Activated CD4-positive, alpha-beta T cell treated with anti-CD3 and anti-CD28 coated beads, Interleukin-2, amount 50 U/mL, for 1 hour (primary cell): ENCODE measurements around the gene DPP9.

Experiments
- DNase-seq: peaks from one replicate; pipeline ENCODE4 v3.0.0-alpha.2; 2020

The DPP9 gene

GRCh38 chr19:4707956-4708650 lies 15.5 kb downstream of the DPP9 start:
- no peak for DNase-seq

GRCh38 chr19:4707322-4707721 lies 16.3 kb downstream of the DPP9 start:
- DNase-seq = no peak

- DNase-seq = no peak
Observed at GRCh38 chr19:4705413-4706131, 18.1 kb downstream of the DPP9 start.

GRCh38 chr19:4704317-4704673 lies 19.3 kb downstream of the DPP9 start:
- no peak for DNase-seq

GRCh38 chr19:4703671-4704316 lies 19.8 kb downstream of the DPP9 start:
- DNase-seq = no peak

- no peak for DNase-seq
Observed at GRCh38 chr19:4702764-4703163, 20.9 kb downstream of the DPP9 start.

- DNase-seq = no peak
Observed at GRCh38 chr19:4701557-4701956, 22.1 kb downstream of the DPP9 start.

- no peak for DNase-seq
Observed at GRCh38 chr19:4700693-4700970, 23.0 kb downstream of the DPP9 start.

- DNase-seq = no peak
Observed at GRCh38 chr19:4699826-4700692, 23.6 kb downstream of the DPP9 start.

- DNase-seq = no peak
Observed at GRCh38 chr19:4697304-4697703, 26.3 kb downstream of the DPP9 start.

- DNase-seq = no peak
Observed at GRCh38 chr19:4695224-4695731, 28.4 kb downstream of the DPP9 start.

- no peak for DNase-seq
Observed at GRCh38 chr19:4694211-4694987, 29.2 kb downstream of the DPP9 start.

GRCh38 chr19:4693471-4694121 lies 30.0 kb downstream of the DPP9 start:
- DNase-seq = no peak

GRCh38 chr19:4693078-4693350 lies 30.6 kb downstream of the DPP9 start:
- no peak for DNase-seq

- DNase-seq = no peak
Observed at GRCh38 chr19:4692251-4693077, 31.2 kb downstream of the DPP9 start.

GRCh38 chr19:4691373-4691772 lies 32.3 kb downstream of the DPP9 start:
- no peak for DNase-seq

- no peak for DNase-seq
Observed at GRCh38 chr19:4690361-4690760, 33.3 kb downstream of the DPP9 start.

GRCh38 chr19:4689403-4689802 lies 34.2 kb downstream of the DPP9 start:
- DNase-seq = no peak

- DNase-seq = no peak
Observed at GRCh38 chr19:4688587-4688986, 35.1 kb downstream of the DPP9 start.

- DNase-seq = no peak
Observed at GRCh38 chr19:4687396-4687795, 36.2 kb downstream of the DPP9 start.

GRCh38 chr19:4686700-4687099 lies 36.9 kb downstream of the DPP9 start:
- no peak for DNase-seq
